NCI-H1436 treated with DMSO at 0.1 percent for 48 hours (cell line): ENCODE data around the gene PCED1B.

ENCODE experiments used
- DNase-seq: peaks from one replicate; lab custom pipeline; 2025; lab: John Stamatoyannopoulos, UW

PCED1B gene

DNA sequence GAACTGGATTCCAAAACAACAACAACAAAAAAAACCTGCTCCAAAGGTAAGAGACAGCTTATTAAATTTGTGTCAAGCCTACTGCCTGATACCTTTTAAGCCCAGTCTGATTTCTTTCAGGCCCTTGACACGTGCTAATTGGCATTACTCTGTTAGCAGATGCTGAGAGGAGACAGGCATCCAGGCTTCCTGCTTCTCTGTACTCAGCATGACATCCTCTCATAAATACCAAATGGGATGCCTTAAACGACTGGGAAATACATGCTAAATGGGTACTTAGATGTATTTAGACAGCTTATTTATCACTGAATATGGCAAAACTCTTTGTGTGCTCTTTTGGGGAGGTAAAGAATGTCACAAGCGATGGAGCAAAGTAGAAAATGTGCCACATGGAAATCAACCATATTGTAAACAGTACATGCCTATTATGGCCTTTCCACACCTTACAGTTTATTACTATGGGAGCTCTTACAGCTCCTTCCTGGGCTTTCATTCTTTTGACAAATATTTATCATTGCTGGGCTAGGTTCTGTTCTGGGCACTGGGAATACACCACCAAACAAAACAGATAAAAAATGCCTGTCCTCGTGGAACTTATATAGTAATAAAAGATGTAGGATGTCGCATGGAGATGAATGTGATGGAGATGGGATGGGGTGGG, 11.5 kb upstream of the PCED1B start:
- DNase-seq: no peak

DNA sequence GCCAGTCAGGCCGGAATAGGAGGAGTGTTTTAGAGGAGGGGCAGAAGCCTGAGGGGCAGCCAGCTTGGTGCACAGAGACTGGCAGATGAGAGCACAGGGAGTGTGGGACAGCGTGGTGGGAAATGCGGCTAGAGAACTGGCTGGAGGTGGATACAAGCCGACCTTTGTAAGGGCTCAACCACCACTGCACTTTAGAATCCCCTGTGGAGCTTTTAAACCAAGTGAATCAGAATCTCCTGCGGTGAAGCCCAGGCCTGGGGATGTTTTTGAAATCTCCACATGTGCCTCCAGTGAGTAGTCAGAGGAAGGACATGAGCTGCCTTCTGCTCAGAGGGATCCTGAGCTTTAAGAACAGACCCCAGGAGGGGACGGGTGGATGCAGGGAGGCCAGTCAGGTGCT, 10.9 kb upstream of the PCED1B start:
- no peak for DNase-seq

DNA sequence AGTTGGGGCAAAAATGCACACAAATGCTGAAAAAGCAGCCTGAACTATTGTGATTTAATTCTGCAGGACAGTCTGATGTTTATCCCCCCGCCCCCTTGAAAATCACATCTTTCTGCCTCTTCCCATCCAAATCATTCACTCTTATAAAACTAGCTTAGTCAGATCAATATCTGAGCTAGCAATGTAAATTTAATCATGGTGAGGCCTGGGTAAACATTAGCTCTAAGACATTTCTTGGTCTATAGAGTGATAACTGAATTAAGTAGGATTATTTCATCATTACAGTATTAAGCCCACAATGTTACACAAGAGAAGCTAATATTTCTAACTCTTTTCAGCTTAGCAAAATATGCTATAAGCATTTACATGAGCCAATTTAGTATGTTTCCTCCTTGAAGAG, 9.1 kb upstream of the PCED1B start:
- no peak for DNase-seq

GRCh38 chr12:47071241-47071852, 8.1 kb upstream of the PCED1B start:
- DNase-seq: no peak

DNA sequence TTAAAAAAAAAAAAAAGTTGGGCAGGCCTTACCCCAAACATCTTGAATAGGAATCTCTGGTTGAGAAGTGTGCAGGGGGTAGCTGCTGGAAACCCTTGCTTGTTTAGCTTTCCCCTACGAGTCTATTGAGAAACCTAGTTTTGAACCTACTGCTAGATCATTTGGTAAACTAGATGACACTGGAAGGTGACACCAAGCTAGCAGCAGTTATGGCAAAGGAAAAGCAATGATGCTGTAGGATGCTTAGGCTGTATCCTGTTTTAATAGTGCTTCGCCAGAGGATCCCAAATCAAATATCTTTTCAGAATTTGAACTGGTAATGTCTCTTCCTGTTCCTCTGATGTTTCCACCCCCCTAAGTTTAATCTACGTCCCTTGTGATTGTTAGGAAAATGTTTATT, 5.5 kb upstream of the PCED1B start:
- DNase-seq: no peak

- DNase-seq: no peak
Measured at GRCh38 chr12:47074757-47075156, 4.7 kb upstream of the PCED1B start.

DNA sequence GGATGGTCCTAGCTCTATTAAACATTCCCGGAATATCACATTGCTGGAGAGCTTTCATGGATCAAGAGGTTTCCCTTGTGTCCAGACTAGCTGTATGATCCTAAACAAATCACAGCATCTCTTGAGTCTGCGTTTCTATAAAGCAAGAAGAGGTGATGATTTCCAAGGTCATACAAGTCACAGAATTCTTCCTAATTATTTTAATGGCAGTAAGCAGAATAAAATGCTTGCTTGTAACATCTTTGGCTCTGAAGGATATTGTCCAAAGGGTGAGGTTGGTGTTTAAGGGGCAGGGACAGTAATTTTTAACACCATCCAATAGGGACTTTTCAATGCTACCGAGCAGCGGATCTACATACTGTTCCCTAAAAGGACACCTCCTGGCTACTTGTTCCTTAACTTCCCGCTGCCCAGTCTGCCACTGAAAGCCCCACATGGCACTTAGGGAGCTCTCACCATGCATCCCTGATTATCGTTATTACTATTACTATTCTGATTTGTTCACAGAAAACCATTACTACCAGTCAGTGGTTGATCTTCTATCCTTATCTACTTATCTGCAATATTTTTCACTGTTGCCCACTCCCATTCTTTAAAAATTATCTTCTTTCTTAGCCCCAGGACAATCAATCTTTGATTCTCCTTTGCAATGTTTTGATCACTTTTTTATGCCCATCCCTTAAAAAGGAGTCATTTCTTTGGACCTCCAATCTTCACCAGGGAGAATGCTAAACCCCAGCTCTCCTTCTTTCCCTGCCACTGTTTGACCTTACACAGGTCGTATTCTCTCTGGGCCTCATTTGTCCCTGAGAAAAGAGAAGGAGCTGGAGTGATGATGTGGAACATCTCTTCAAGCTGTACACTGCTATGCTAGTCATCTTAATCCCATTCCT, 4.0 kb upstream of the PCED1B start:
- DNase-seq: no peak

GRCh38 chr12:47077206-47078085, 2.0 kb upstream of the PCED1B start:
- no peak for DNase-seq

- DNase-seq: no peak
Measured at GRCh38 chr12:47078086-47078395, 1.4 kb upstream of the PCED1B start.

GRCh38 chr12:47078733-47079467, 521 bp upstream of the PCED1B start:
- DNase-seq: no peak

DNA sequence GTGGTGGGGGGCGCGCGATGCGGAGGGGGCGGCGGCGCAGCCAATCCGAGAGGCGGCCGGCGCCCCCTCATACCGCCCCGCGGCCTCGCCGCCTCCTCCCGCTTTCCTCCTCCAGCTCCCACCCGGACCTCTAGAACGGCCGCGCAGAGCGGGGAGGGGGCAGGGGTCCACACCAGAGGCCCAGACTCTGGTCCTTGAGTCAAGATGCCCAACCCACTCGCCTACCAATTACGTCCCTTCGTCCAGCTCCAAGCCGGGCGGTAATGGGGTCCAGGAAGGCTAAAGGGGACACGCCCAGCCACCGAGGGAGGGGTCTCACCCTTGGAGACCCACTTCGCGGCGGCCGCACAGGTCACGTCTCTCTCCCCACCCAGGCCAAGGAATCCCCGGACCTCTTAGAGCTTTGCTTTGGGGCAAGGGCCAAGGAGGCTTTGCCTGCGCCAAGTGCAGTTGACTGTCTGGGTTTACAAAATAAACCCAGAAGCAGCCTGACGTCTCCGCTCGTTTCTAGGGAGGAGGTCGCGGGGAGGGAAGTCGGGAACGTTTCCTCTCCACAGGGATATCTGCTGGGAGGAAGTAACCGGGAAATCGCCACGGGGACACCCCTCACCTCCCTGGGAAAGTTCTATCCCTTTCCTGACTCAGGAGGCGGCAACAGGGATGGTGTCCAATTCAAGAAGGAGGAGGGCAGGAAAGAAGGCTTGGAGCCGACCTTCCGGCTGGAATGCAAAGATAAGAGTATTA, 732 bp downstream of the PCED1B start:
- DNase-seq: no peak

DNA sequence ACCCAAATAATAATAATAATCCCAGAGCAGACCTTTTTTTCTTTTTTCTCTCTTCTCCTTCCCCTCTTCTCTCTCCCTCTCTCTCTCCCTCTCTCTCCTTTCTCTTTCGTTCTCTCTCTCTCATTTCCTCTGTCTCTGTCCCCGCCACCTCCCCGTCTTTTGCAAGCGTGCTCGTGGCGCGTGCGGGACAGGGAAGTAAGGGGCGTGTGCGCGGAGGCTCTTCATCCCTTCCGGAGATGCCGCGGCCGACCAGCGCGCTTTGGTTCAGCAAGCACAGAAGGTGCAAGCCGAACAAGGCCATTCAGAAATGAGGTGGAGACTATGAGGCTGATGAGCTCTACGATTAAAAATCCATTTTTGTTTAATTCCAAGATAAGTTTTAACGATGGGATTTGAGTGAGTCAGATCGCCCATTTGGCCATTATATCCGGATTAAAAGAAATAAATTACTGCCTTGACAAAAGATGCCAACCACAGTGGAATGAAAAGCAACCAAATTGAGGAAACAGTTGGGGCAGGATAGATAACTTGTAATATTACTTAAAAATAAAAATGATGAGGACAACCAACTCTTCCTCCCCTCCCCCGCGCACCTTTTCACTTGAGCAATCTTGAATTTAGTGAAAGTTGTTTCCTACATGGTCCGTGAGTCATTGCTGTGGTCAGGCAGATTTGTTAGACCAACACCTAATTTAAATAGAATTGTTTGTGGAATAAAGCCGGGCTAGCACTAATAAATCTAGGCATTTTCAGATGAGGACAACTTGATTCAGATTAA, 1.5 kb downstream of the PCED1B start:
- no peak for DNase-seq

DNA sequence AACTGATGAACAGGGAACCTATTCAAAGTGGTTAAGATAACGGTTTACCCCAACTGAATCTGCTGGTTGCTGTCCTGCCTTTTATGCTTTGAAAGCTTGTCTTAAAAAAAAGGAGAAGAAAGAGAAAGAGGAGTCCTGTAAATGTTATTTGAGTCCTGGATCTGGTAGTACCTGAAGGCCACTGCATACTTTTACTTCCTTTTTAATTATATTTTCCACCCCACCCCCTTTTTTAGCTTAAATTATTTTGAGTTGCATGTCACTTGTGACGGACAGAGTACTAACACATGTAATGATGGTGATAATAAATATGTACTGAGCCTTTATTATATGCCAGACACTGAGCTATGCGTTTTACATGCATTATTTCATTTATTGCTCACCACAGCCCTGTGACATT, 2.9 kb downstream of the PCED1B start:
- DNase-seq: no peak

GRCh38 chr12:47082796-47083621, 3.6 kb downstream of the PCED1B start:
- DNase-seq: no peak

- DNase-seq: no peak
Measured at GRCh38 chr12:47084172-47084571, 4.8 kb downstream of the PCED1B start.

GRCh38 chr12:47085815-47086252, 6.4 kb downstream of the PCED1B start:
- DNase-seq: no peak

DNA sequence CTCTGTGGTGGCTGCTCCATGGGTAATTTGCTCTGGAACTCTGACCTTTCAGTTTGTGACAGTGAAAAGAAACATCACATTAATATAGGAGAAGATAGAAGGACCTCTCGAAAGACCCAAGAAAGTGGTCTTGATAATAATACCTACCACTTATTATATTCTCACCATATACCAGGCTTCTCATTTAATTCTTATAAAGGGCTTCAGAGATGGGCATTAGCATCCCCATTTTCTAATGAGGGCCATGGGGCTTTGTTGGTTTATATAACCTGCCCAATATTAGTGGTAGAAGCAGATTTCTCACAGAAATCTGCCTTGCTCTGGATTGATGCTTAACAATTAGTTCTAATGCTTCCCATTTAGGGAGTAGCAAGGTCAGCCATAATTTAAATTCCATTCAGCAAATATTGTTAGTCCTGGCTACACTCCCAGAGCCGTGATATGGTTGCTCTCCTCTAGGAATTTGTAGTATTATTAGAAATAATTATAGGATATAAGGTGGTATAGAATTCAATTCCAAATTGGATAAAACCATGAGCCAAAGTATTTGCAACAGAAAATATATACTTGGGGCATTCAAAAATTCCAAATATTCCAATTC, 7.8 kb downstream of the PCED1B start:
- no peak for DNase-seq
